HG03039 (cell line): ENCODE measurements around the gene PTPRM.

Source experiments
- ATAC-seq: cut with Tn5 transposase; IDR thresholded peaks from one replicate; pipeline ENCODE4 v1.9.1; 2021; ENCODE audit warnings: mild to moderate bottlenecking, moderate library complexity; ENCODE audit not compliant: unreplicated experiment

PTPRM gene

GRCh38 chr18:7978834-7979233 is 411.7 kb downstream of the PTPRM start:
- no peak for ATAC-seq

DNA sequence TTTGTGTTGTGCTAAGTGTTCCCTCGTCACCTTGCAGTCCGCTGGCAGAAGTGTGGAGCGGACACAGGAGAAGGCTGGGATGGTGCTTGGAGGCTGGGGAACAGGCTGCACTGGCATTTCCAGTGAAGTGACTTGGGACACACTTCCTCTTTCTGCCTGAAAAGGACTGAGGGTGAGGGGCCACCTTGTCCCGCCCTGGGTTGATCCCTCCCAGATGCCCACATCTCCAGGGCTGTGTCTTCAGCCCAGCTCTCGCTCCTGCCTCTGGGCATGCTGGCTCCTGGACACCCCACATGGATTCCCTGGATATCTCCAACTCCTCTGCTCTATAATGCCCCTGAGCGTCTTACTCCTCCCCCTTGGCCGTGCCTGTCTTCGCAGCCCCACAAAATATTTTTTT is 412.6 kb downstream of the PTPRM start:
- no peak for ATAC-seq

DNA sequence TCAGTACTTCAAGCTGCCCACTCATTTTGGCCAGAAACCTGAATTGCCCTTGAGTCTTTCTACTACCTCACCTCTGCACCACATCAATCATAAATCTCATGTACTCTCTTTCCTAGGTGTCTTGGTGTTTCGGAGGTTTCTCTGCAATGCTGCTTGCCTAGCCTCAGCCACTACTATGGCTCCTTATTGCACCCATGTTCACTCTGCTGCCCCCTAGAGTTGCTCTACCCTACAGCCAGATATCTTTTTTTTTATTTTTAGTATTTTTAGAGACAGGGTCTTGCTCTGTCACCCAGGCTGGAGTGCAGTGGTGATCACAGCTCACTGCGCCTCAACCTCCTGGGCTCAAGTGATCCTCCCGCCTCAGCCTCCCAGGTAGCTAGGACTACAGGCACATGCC is 413.0 kb downstream of the PTPRM start:
- ATAC-seq, result no peak

DNA sequence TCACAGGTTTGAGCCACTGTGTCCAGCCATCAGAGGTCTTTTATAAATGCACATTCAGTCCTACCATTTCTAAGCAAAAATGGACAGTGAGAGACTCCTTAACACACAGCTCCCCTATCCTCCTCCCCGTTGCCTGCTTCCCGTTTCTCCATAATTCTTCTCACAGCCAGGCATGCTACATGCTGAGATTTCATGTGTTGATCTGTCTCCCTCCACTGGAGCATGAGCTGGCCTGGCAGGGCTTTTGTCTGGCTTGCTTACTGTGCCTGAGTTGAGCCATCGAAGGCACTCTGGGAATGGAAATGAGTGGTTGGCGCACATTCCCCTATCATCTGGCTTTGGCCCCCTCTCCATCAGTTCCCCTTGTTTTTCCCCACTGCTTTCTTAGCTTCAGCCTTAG is 413.5 kb downstream of the PTPRM start:
- no peak for ATAC-seq

- ATAC-seq, result no peak
Observed at GRCh38 chr18:7982216-7982615, 415.1 kb downstream of the PTPRM start.

- no peak for ATAC-seq
Observed at GRCh38 chr18:7987284-7987976, 420.3 kb downstream of the PTPRM start.

DNA sequence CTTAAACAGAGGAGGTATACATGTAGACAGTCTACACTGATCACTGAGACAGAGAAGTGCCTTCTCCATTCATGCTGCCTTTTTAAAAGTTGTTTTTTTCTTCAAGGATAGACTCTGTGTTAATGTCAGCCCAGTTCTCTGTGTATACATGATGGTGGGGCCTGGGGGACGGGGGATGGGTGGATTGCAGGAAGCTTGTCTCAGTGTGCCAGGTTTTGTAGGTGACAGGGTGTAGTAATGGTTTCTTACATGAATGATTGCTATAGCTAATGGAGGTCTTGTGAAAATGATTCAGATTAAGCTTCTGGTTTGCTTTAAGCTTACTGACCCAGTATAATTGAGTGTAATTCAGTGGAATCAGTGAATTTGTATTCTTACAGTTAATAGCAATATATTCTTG is 423.6 kb downstream of the PTPRM start:
- no peak for ATAC-seq

DNA sequence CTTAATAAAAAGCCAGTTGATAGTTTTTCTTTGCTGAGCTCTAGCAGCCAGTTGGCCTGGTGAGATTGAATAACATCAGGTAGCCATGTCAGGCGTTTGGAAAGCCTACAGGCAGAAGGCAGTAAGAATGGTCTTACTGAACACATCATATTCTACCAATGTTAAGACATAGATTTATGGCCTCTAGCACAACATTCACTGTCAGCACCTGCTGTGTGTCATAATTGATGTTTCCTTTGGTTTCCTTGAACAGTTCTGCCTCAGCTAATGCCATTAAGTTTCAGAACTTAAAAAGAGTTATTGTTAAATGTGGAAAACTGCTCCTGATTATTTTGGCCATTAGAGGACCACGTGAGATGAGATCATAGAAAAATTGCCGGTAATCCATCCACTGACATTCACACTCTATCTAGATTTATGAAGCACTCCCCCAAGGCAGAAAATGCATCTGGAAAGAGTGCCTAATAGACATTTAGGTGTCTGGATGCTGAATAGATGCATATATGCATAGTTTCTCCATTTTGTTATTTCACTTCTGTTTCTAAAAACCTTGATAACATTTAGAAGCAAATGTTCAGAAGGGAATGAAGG is 434.7 kb downstream of the PTPRM start:
- no peak for ATAC-seq

DNA sequence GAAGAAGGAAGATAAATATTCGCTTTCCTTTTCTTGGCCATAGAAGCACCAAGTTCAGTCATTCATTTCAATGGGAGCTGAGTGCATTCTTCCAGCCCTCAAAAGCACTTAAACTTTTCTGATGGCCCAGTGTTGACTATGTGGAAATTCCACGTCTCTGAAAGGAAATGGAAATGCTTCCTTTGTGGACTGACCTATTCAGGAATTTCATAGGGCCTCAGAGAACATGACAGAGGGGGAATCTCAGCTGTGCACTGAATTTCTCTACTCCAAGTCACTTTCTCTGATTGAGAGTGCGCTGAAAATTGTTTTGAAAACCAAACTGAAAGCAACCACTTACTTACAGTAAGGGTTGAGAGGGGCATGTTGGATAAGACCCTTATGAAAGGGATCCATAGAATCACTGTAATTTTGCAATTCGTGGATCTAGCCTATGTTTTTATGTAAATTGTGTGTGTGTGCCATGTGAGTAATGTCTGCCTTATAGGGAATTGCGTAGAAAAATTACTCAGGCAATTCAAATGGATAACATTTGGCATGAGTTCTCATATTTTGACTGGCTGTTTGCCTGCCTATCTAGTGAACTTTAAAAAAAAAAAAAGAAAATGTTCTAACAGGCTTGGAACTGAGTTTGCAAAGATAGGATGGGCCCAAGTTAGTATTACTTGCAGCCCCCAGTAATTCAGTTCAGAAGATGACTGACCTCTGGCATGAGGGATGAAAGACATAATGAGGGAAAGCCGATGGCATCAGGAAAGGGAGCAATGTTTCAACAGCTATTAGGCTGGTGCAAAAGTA is 437.0 kb downstream of the PTPRM start:
- no peak for ATAC-seq

DNA sequence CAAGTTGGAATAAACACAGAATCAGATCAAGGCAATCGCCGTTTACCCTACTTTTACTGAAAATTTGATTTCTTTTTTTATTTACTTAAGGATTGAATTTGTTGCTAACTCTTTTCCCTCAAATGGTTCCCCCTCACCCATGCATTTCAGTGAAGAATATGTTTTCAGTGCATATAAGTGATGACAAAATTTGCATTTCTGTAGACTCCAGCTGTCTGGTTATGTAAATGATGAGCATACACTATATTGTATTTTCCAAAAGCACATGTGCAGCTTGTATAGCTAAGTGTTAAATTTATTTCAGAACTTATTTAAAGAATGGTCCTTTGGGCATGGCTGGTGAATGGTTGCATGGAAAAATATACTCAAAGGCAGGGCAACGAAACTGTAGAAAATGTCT is 437.7 kb downstream of the PTPRM start:
- ATAC-seq, result no peak

GRCh38 chr18:8005870-8006569 is 438.9 kb downstream of the PTPRM start:
- no peak for ATAC-seq

DNA sequence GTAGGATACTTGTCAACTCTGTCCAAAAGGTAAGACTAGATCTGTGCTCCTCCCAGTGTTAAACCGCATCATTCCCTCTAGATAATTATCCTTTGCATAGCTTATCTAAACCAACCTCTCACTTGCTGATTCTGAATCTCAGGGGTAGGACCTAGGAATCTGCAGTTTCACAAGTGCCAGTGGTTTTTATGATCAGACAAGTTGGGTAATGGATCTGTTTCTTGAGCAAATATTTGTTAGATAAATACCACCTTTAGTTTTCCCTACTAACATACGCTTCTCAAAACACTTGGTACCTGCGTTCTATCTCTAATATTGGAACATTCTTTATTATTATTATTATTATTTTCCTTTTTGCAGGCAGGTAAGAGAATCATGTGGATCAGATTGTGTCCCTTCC is 439.9 kb downstream of the PTPRM start:
- ATAC-seq, result no peak

GRCh38 chr18:8008033-8008432 is 440.9 kb downstream of the PTPRM start:
- no peak for ATAC-seq

DNA sequence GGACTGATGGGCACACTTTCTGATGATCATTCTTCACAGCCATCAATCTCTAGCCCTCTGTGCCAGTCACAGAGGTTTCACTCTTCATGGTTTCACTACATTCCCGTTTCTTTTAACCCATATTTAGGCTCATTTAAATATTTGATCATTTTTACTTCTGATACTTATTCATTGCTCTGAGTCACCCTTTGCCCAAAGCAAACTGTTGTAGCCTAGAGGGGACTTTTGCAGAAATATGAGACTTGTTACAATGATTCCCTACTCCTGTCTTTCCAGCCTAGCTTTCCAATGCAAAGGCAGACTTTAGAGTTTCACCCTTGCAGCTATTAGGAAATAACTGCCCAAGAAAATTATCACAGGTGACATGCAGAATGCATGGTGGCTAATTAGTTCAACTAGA is 444.2 kb downstream of the PTPRM start:
- no peak for ATAC-seq

GRCh38 chr18:8011906-8012305 is 444.8 kb downstream of the PTPRM start:
- no peak for ATAC-seq

DNA sequence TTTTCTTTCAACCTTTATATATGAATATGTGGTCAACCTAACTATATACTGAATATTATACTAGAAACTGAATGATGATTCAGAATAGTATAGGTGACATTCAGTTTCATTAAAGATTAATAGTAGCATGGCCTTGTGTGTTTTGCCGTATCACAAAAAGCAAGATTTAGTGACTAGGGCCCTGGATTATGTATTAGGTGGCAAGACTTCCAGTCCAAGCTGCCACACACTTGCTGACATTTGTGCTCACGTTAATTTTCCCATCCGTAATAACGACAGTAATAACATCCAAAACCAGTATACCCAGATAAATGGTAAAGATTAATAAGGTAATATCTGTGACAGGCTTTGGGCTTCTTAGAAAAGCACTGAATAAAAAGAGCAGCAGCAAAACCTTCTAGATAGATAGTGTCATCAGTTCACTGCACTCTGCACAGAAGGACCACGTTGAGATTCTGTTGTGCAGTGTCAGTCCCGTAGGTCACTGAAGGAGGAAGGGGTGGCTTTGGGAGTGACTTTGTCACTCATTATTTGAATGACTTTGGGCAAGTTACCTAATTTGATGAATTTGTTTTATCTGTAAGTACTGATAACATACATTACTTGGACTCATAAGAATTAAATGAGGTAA is 451.7 kb downstream of the PTPRM start:
- ATAC-seq, result no peak

GRCh38 chr18:8019600-8019999 is 452.5 kb downstream of the PTPRM start:
- ATAC-seq, result no peak

DNA sequence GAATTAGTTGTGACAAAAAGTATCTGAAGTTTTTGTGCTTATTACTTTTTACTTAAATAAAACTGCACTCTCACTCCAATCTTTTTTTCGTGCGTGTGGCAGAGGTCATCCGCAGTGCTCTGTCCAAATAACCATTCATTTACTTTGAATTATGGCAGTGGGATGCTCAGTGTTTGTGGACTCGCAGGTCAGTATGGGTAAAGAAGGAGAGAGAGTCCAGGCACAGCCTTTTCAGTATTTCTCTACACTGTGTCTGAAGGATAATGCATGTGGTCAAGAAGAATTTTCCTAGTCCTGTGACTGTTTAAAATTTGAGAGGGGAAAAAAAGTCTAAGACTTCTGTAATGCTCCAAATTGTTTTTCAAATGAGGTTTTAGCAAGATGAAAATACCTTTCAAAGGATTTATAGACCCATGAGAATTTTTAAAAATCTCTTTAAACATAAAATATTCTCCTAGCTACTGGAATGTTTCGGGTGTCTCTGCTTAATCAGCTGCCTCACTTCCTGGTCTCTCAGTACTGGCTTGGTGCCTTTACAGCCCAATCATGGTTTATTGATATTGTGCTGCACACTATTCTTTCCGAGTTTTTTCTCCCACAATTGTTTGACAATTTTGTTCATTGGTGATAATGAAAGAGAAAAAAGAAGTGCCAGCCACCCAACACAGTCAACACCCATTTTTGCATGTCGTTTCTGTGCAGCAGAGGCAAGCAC is 453.2 kb downstream of the PTPRM start:
- ATAC-seq, result no peak

DNA sequence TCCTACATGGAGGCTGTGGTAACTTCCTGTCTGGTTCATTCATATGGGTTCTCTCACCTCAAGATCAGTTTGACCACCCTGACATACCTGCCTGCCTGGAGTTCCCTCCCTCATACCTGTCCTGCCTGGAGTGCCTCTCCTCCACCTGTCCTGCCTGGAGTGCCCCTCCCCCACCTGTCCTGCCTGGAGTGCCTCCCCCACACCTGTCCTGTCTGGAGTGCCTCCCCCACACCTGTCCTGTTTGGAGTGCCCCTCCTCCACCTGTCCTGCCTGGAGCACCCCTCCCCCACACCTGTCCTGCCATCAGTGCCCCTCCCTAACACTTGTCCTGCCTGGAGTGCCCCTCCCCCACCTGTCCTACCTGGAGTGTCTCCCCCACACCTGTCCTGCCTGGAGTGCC is 461.9 kb downstream of the PTPRM start:
- no peak for ATAC-seq

DNA sequence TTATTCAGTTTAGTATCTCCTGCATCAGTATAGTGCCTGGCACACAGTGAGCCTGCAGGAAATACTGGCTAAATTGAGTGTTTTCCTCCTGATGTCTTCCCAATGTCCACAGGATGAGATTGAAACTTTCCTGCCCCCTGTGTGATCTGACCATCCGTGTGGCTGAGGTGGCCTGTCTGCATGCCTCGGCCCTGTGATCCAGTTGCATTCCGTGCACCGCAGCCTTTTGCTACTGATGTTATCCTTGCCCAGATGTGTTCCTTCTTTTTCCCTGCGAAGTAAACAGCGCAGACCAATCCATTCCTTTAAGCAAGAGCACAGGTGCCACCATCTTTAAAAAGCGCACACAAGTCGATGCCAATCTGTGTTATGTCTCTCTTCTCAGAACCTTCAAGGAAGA is 462.6 kb downstream of the PTPRM start:
- ATAC-seq, result no peak
